ENCODE data around the gene MDC1. TPM values are rescaled to one million over a fixed set of nuclear protein-coding genes. Genes with fewer than 3 reads are reported as not detected.
"Not testable (repeated sequence)": the region's sequence is repeated elsewhere in the genome, so short reads cannot be mapped to it uniquely, and the experiment has no call there.

Gene MDC1
- polyA plus RNA-seq, 12 donors, result 19.5 to 54.6 (median 26.0) TPM

- DNase-seq, result no peak
Observed at GRCh38 chr6:30726506-30727413, 9.7 kb upstream of the MDC1 start.

GRCh38 chr6:30725713-30726505 is 8.8 kb upstream of the MDC1 start:
- no peak for DNase-seq

- no peak for DNase-seq
Observed at GRCh38 chr6:30724906-30725667, 8.0 kb upstream of the MDC1 start.

- not testable (repeated sequence) for DNase-seq
Observed at GRCh38 chr6:30723843-30724741, 7.0 kb upstream of the MDC1 start.

- DNase-seq, result not testable (repeated sequence)
Observed at GRCh38 chr6:30723159-30723842, 6.2 kb upstream of the MDC1 start.

GRCh38 chr6:30722280-30723112 is 5.4 kb upstream of the MDC1 start:
- peak; percentile 88 for DNase-seq

- not testable (repeated sequence) for DNase-seq
Observed at GRCh38 chr6:30722025-30722279, 4.9 kb upstream of the MDC1 start.

- peak; percentile 93 for DNase-seq
Observed at GRCh38 chr6:30721198-30722024, 4.3 kb upstream of the MDC1 start.

GRCh38 chr6:30720738-30721197 is 3.7 kb upstream of the MDC1 start:
- peak; percentile 61 for DNase-seq

- DNase-seq, result peak; percentile 98
Observed at GRCh38 chr6:30719791-30720737, 3.0 kb upstream of the MDC1 start, which contains the start of gene TUBB. Gene TUBB, plus strand, starts transcription at chr6:30720352. Its CDS starts 155 bp downstream, at chr6:30720507.

GRCh38 chr6:30719356-30719755 is 2.3 kb upstream of the MDC1 start:
- DNase-seq, result no peak

- DNase-seq, result not testable (repeated sequence)
Observed at GRCh38 chr6:30717845-30718720, 1.0 kb upstream of the MDC1 start.

- no peak for DNase-seq
Observed at GRCh38 chr6:30716879-30717128, 277 bp downstream of the MDC1 start.

- no peak for DNase-seq
Observed at GRCh38 chr6:30714263-30714662, 2.8 kb downstream of the MDC1 start.

GRCh38 chr6:30712441-30712945 is 4.6 kb downstream of the MDC1 start:
- DNase-seq, result no peak

GRCh38 chr6:30711758-30712380 is 5.2 kb downstream of the MDC1 start:
- no peak for DNase-seq
